ENCODE results near the gene SEBOX. TPM values are rescaled to one million over a fixed set of nuclear protein-coding genes. Genes with fewer than 3 reads are reported as not detected.

SEBOX gene
- total and polyA plus RNA-seq, 2 of the 8 experiments (the other 6 are each of a cell fraction or from before 2014, with no cell fraction given) = not detected

DNA sequence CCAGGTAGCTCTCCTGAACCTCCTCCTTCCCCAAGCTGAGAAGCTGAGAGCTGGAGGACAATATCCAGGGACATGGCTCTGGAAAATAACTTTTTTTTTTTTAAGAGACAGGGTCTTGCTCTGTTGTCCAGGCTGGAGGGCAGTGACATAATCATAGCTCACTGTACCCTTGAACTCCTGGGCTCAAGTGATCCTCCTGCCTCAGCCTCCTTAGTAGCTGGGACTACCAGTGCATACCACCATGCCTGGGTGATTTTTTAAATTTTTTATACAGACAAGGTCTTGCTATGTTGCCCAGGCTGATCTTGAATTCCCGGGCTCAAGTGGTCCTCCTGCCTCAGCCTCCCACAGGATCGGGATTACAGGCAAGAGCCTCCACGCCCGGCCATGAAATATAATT is 34.8 kb upstream of the SEBOX start (continued):
- TF ChIP-seq, protein P1, sequence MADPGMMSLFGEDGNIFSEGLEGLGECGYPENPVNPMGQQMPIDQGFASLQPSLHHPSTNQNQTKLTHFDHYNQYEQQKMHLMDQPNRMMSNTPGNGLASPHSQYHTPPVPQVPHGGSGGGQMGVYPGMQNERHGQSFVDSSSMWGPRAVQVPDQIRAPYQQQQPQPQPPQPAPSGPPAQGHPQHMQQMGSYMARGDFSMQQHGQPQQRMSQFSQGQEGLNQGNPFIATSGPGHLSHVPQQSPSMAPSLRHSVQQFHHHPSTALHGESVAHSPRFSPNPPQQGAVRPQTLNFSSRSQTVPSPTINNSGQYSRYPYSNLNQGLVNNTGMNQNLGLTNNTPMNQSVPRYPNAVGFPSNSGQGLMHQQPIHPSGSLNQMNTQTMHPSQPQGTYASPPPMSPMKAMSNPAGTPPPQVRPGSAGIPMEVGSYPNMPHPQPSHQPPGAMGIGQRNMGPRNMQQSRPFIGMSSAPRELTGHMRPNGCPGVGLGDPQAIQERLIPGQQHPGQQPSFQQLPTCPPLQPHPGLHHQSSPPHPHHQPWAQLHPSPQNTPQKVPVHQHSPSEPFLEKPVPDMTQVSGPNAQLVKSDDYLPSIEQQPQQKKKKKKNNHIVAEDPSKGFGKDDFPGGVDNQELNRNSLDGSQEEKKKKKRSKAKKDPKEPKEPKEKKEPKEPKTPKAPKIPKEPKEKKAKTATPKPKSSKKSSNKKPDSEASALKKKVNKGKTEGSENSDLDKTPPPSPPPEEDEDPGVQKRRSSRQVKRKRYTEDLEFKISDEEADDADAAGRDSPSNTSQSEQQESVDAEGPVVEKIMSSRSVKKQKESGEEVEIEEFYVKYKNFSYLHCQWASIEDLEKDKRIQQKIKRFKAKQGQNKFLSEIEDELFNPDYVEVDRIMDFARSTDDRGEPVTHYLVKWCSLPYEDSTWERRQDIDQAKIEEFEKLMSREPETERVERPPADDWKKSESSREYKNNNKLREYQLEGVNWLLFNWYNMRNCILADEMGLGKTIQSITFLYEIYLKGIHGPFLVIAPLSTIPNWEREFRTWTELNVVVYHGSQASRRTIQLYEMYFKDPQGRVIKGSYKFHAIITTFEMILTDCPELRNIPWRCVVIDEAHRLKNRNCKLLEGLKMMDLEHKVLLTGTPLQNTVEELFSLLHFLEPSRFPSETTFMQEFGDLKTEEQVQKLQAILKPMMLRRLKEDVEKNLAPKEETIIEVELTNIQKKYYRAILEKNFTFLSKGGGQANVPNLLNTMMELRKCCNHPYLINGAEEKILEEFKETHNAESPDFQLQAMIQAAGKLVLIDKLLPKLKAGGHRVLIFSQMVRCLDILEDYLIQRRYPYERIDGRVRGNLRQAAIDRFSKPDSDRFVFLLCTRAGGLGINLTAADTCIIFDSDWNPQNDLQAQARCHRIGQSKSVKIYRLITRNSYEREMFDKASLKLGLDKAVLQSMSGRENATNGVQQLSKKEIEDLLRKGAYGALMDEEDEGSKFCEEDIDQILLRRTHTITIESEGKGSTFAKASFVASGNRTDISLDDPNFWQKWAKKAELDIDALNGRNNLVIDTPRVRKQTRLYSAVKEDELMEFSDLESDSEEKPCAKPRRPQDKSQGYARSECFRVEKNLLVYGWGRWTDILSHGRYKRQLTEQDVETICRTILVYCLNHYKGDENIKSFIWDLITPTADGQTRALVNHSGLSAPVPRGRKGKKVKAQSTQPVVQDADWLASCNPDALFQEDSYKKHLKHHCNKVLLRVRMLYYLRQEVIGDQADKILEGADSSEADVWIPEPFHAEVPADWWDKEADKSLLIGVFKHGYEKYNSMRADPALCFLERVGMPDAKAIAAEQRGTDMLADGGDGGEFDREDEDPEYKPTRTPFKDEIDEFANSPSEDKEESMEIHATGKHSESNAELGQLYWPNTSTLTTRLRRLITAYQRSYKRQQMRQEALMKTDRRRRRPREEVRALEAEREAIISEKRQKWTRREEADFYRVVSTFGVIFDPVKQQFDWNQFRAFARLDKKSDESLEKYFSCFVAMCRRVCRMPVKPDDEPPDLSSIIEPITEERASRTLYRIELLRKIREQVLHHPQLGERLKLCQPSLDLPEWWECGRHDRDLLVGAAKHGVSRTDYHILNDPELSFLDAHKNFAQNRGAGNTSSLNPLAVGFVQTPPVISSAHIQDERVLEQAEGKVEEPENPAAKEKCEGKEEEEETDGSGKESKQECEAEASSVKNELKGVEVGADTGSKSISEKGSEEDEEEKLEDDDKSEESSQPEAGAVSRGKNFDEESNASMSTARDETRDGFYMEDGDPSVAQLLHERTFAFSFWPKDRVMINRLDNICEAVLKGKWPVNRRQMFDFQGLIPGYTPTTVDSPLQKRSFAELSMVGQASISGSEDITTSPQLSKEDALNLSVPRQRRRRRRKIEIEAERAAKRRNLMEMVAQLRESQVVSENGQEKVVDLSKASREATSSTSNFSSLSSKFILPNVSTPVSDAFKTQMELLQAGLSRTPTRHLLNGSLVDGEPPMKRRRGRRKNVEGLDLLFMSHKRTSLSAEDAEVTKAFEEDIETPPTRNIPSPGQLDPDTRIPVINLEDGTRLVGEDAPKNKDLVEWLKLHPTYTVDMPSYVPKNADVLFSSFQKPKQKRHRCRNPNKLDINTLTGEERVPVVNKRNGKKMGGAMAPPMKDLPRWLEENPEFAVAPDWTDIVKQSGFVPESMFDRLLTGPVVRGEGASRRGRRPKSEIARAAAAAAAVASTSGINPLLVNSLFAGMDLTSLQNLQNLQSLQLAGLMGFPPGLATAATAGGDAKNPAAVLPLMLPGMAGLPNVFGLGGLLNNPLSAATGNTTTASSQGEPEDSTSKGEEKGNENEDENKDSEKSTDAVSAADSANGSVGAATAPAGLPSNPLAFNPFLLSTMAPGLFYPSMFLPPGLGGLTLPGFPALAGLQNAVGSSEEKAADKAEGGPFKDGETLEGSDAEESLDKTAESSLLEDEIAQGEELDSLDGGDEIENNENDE (IDR thresholded peaks at IDR 0.05; ENCODE audit: insufficient replicate concordance, low read length) = no peak
- TF ChIP-seq RXRA (IDR thresholded peaks at IDR 0.05; ENCODE audit: insufficient read depth, low read depth, low read length) = no peak
- no peak for TF ChIP-seq BCL11A (IDR thresholded peaks at IDR 0.05; ENCODE audit: low read depth in 2 of 2, low read length in 2 of 2)
- no peak for TF ChIP-seq CEBPB (IDR thresholded peaks at IDR 0.05; ENCODE audit: low read depth, low read length)
- no peak for TF ChIP-seq CHD1 (IDR thresholded peaks at IDR 0.05; ENCODE audit: low read depth, low read length)
- no peak for TF ChIP-seq TAF7 (optimal IDR thresholded peaks at IDR 0.05; ENCODE audit: borderline replicate concordance, low read depth, low read length)
- no peak for TF ChIP-seq SIX5 (IDR thresholded peaks at IDR 0.05; ENCODE audit: low read depth, low read length)
- no peak for TF ChIP-seq SIN3A (conservative IDR thresholded peaks at IDR 0.05 in 1 of 2, IDR thresholded peaks at IDR 0.05 in 1 of 2; ENCODE audit: low read depth in 1 of 2, low read length in 2 of 2)
- TF ChIP-seq EZH2 (IDR thresholded peaks at IDR 0.05; ENCODE audit: low read depth, low read length, severe bottlenecking) = no peak
- TF ChIP-seq MAFK (IDR thresholded peaks at IDR 0.05; ENCODE audit: low read depth, low read length) = no peak
- TF ChIP-seq BACH1 (IDR thresholded peaks at IDR 0.05; ENCODE audit: low read length) = no peak
- TF ChIP-seq TBP (IDR thresholded peaks at IDR 0.05; ENCODE audit: low read depth, low read length) = no peak
- no peak for TF ChIP-seq POU5F1 (IDR thresholded peaks at IDR 0.05; ENCODE audit: low read depth, low read length)
